Activated gamma-delta T cell treated with anti-CD3 and anti-CD28 coated beads, Interleukin-2, amount 50 U/mL, for 16 hours (primary cell): ENCODE data around the gene RFNG.

Experiments used
- DNase-seq: peaks from one replicate; pipeline ENCODE4 v3.0.0-alpha.2; 2020; ENCODE audit warnings: low read depth

Gene RFNG

GRCh38 chr17:81999976-82000802, 51.4 kb downstream of the RFNG start:
- no peak for DNase-seq

GRCh38 chr17:81999587-81999975, 52.0 kb downstream of the RFNG start:
- DNase-seq: no peak

DNA sequence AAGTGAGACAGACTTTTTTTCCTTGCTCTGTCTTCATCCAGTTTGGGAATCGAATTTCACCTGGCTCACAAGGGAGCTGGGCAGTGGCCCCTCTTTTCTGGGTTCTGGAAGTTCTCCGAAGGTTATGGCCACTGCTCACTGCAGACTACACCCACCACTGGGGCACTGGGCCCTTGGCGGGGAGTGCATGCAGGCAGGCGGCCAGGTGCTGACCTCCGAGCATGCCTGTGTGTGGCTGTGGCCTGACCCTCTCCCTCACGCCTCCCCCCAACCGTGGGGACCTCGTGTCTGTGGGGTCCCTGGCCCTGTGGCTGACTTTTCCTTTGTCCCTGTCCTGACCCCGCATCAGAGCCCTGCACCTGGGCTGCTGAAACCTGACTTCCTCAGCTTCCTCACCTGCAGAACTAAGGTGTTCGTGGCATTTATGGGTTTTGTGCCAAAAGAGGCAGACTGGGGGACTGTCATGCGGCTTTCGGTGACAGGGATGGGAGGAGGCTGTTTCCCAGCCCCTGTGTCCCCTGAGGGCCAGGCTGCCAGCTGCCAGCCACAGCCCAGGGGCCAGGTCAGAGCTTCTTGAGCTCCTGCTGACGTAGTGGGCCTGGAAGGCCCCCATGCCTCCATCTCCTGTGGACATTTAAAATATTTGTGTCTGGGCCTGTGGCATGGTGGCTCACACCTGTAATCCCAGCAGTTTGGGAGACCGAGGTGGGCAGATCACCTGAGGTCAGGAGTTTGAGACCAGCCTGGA, 52.7 kb downstream of the RFNG start:
- no peak for DNase-seq

GRCh38 chr17:81998212-81998611, 53.4 kb downstream of the RFNG start:
- no peak for DNase-seq
